Ascending aorta (tissue), 2 donors: ENCODE results near the gene SLC12A3. TPM values are rescaled to one million over a fixed set of nuclear protein-coding genes. Genes with fewer than 3 reads are reported as not detected.

Experiments used
- DNase-seq, 2 donors: peaks; one replicate each; pipeline ENCODE4 v3.0.0-alpha.2; 2019; ENCODE audit warnings: low spot score in 2 of 2
- H3K27ac ChIP-seq, 2 donors: fragments of 200-600 bp; sonication (generic); one replicate each; pipeline ENCODE4 v1.5.1; 2016 to 2017; ENCODE audit warnings: mild to moderate bottlenecking in 1 of 2
- H3K27me3 ChIP-seq: fragments of 200-600 bp; sonication (generic); one replicate; pipeline ENCODE4 v1.5.1; 2017
- H3K36me3 ChIP-seq, 2 donors: fragments of 200-600 bp; sonication (generic); one replicate each; pipeline ENCODE4 v1.5.1; 2016
- H3K4me1 ChIP-seq, 2 donors: fragments of 200-600 bp; sonication (generic); one replicate each; pipeline ENCODE4 v1.5.1; 2016 to 2017; ENCODE audit warnings: mild to moderate bottlenecking in 1 of 2
- H3K4me3 ChIP-seq, 2 donors: fragments of 200-600 bp; sonication (generic); one replicate each; pipeline ENCODE4 v1.5.1; 2016 to 2017; ENCODE audit warnings: mild to moderate bottlenecking in 1 of 2
- H3K9me3 ChIP-seq, 2 donors: fragments of 200-600 bp; sonication (generic); one replicate each; pipeline ENCODE4 v1.5.1; 2016
- CTCF ChIP-seq, 3 experiments: fragments of 200-600 bp in 2 of 3; fragments of 450-650 bp in 1 of 3; sonication (generic) in 2 of 3; IDR thresholded peaks; one replicate each; pipeline ENCODE4 v1.5.1; 2016 to 2019; ENCODE audit warnings: antibody characterized with exemption in 3 of 3, mild to moderate bottlenecking in 1 of 3, moderate library complexity in 1 of 3
- intact Hi-C: fragments of 100-400 bp; cut with DNase I; formaldehyde crosslinking; loops from one replicate; pipeline ENCODE4 v1.15.1; 2023
- total RNA-seq: library from RNA; depleted of rRNA; stranded (reverse); fragments of >200 nt; gene quantifications from one replicate; pipeline ENCODE4 v1.1.0, GENCODE V29; 2016

SLC12A3 gene
- total RNA-seq, 1 donor from 2014 or later: not detected

GRCh38 chr16:56946767-56947603 lies 82.0 kb downstream of the SLC12A3 start:
- H3K4me3 ChIP-seq: no peak overlapping the region
- H3K9me3 ChIP-seq: no peaks in the 10 kb centered on the region
- intact Hi-C loops: loop anchor here (1.0 kb wide), 1 partner anchor 14 kb away; no protein-coding TSS in a partner anchor
- H3K4me1 ChIP-seq: peaks cover 4 to 8% of the 10 kb centered on the region in 2 donors
- no peak for DNase-seq
- peaks cover 33 to 40% of the 10 kb centered on the region in 2 donors for H3K36me3 ChIP-seq
- no peak for TF ChIP-seq CTCF (IDR thresholded peaks at IDR 0.05)
- peak overlapping the region in 1 of 2 donors; percentile 60 for H3K27ac ChIP-seq
- H3K27me3 ChIP-seq: no peaks in the 10 kb centered on the region

- no peak overlapping the region for H3K4me3 ChIP-seq
- H3K27me3 ChIP-seq: no peaks in the 10 kb centered on the region
- H3K27ac ChIP-seq: no peak overlapping the region
- no peak for DNase-seq
- intact Hi-C loops: no loop called here
- H3K4me1 ChIP-seq: peaks cover 4 to 8% of the 10 kb centered on the region in 2 donors
- TF ChIP-seq CTCF (IDR thresholded peaks at IDR 0.05): no peak
- H3K9me3 ChIP-seq: no peaks in the 10 kb centered on the region
- peaks cover 27 to 33% of the 10 kb centered on the region in 2 donors for H3K36me3 ChIP-seq
These were observed 82.6 kb downstream of the SLC12A3 start for GRCh38 chr16:56947604-56947995.

- H3K36me3 ChIP-seq: peaks cover 20 to 27% of the 10 kb centered on the region in 2 donors
- intact Hi-C loops: no loop called here
These were observed 83.2 kb downstream of the SLC12A3 start for GRCh38 chr16:56948234-56948633.

GRCh38 chr16:56950051-56950450 lies 85.0 kb downstream of the SLC12A3 start:
- Histone ChIP-seq H3K36me3 (peaks cover 2 to 9% of the 10 kb centered on the region in 2 donors), H3K9me3 (no peaks in the 10 kb centered on the region), H3K4me3 (no peak overlapping the region), H3K4me1 (peaks cover 4 to 5% of the 10 kb centered on the region in 2 donors), H3K27ac (no peak overlapping the region), H3K27me3 (no peaks in the 10 kb centered on the region)
- intact Hi-C loops: loop anchor here (2.0 kb wide), 1 partner anchor 83 kb away; no protein-coding TSS in a partner anchor
- no peak for TF ChIP-seq CTCF (IDR thresholded peaks at IDR 0.05)
- DNase-seq: no peak

More at GRCh38 chr16:56948234-56948633, 83.2 kb downstream of the SLC12A3 start:
- Histone ChIP-seq H3K27me3 (no peaks in the 10 kb centered on the region), H3K4me1 (peaks cover 4 to 8% of the 10 kb centered on the region in 2 donors), H3K27ac (no peak overlapping the region), H3K9me3 (no peaks in the 10 kb centered on the region), H3K4me3 (no peak overlapping the region)
- DNase-seq: no peak
- TF ChIP-seq CTCF (IDR thresholded peaks at IDR 0.05): no peak

- no peak for TF ChIP-seq CTCF (IDR thresholded peaks at IDR 0.05)
- intact Hi-C loops: loop anchor here (2.0 kb wide), 1 partner anchor 84 kb away; no protein-coding TSS in a partner anchor
These were observed 85.4 kb downstream of the SLC12A3 start for GRCh38 chr16:56950455-56950854.

More at GRCh38 chr16:56950455-56950854, 85.4 kb downstream of the SLC12A3 start:
- Histone ChIP-seq H3K27me3 (no peaks in the 10 kb centered on the region), H3K9me3 (no peaks in the 10 kb centered on the region), H3K4me1 (peaks cover under 1 to 4% of the 10 kb centered on the region in 2 donors), H3K27ac (no peak overlapping the region), H3K36me3 (peaks cover 0 to 5% of the 10 kb centered on the region in 2 donors), H3K4me3 (no peak overlapping the region)
- DNase-seq: no peak
